BJ (cell line): ENCODE data around the gene CDIPT. TPM values are rescaled to one million over a fixed set of nuclear protein-coding genes. Genes with fewer than 3 reads are reported as not detected.
"Not testable (repeated sequence)": the region's sequence is repeated elsewhere in the genome, so short reads cannot be mapped to it uniquely, and the experiment has no call there.

Experiments
- CTCF ChIA-PET: fragments of 350-600 bp; formaldehyde crosslinking; extraction: SDS; loops from one replicate; lab custom pipeline; 2021; ENCODE audit warnings: antibody characterized with exemption, inconsistent platforms; lab: Yijun Ruan, JAX
- POLR2A ChIA-PET: fragments of 300-600 bp; sonication (Branson Sonifier 250); formaldehyde crosslinking; extraction: SDS; loops from one replicate; lab custom pipeline; 2021; ENCODE audit warnings: antibody characterized with exemption; lab: Charles Lee
- DNase-seq: peaks from one replicate; pipeline ENCODE4 v3.0.0-alpha.2; 2011; ENCODE audit warnings: low read depth
- H3K27me3 ChIP-seq: 2 replicates; pipeline ENCODE4 v1.6.0; 2011; ENCODE audit warnings: low read length; ENCODE audit not compliant: control insufficient read depth, insufficient read depth
- H3K36me3 ChIP-seq: 2 replicates; pipeline ENCODE4 v1.5.1; 2011; ENCODE audit warnings: low read length; ENCODE audit not compliant: control insufficient read depth, insufficient read depth
- H3K4me3 ChIP-seq: 2 replicates; pipeline ENCODE4 v1.5.1; 2011; ENCODE audit warnings: low read depth, mild to moderate bottlenecking, control low read depth, low read length
- CTCF ChIP-seq: IDR thresholded peaks from 2 replicates; pipeline ENCODE4 v1.5.1; 2011; ENCODE audit warnings: low read depth, mild to moderate bottlenecking, control low read depth, inconsistent platforms, low read length, moderate library complexity; ENCODE audit not compliant: insufficient read depth
- polyA plus RNA-seq: library from polyadenylated mRNA; depleted of rRNA; stranded (reverse); fragments of >200 nt; gene quantifications from 2 replicates; pipeline ENCODE4 v1.2.3, GENCODE V29; 2011

The CDIPT gene
- polyA plus RNA-seq, 1 experiment: 225 TPM

DNA sequence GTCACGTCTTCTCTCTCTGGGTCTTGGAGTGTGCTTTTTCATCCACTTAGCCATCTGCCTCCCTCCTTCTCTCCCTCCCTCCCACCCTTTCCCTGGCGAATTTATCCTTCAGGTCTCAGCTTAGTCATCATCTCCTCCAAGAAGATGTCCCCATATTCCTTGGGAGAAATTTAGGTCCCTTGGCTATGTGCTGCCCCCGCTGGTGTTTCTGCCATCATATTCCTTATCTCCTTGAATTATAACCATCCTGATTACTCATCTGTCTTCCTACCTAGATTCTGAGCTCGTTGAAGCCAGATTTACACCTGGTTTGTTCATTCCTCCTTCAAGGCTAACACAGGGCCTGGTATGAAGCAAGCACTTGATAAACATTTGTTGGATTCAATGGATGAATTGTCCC is 31.3 kb upstream of the CDIPT start:
- Histone ChIP-seq H3K4me3 (no peak overlapping the region), H3K36me3 (no peaks in the 10 kb centered on the region), H3K27me3 (peaks cover 2% of the 10 kb centered on the region)
- no peak for DNase-seq
- ChIA-PET CTCF (interaction anchor here (0.6 kb wide), 1 partner anchor 921 kb away, joined by 3 read pairs; no protein-coding TSS in a partner anchor), POLR2A (no interaction called here)
- TF ChIP-seq CTCF: no peak

DNA sequence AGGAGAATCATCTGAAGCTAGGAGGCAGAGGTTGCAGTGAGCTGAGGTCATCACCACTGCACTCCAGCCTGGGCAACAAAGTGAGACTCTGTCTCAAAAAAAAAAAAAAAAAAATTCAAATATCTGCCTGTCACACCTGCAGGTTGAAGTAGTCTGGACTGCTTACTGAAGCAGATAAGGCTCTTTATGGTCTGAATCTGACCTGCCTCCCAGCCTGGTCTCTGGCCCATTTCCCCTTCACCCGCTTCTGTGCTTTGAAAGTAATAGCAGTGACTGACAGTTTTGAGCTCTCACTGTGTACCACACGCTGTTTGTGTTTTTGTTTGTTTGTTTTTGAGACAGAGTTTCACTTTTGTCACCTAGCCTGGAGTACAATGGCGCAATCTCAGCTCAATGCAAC is 30.5 kb upstream of the CDIPT start:
- Histone ChIP-seq H3K27me3 (peaks cover 2% of the 10 kb centered on the region), H3K36me3 (no peaks in the 10 kb centered on the region), H3K4me3 (no peak overlapping the region)
- ChIA-PET CTCF (no interaction called here), POLR2A (no interaction called here)
- no peak for TF ChIP-seq CTCF
- DNase-seq: no peak

DNA sequence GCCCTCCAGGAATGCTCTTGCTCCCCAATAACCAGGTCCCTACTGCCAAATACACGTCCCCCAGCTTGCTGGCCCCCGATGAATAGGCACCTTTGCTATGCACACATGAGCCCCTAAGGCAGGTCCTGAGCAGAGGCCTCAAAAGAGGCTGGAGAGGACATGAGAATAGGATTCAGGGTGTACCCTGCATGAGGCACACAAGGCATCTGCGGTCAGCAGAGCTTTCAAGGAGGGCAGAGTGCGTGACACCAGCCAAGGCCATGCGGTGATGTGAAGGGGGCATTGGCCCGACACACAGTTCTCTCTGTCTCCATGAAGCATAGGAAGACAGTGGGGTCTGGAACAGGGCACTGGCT is 29.4 kb upstream of the CDIPT start:
- Histone ChIP-seq H3K4me3 (no peak overlapping the region), H3K27me3 (no peaks in the 10 kb centered on the region; the same call in 1 of the 2 replicates), H3K36me3 (no peaks in the 10 kb centered on the region)
- TF ChIP-seq CTCF: no peak
- CTCF ChIA-PET: no interaction called here
- DNase-seq: no peak
- POLR2A ChIA-PET: no interaction called here

DNA sequence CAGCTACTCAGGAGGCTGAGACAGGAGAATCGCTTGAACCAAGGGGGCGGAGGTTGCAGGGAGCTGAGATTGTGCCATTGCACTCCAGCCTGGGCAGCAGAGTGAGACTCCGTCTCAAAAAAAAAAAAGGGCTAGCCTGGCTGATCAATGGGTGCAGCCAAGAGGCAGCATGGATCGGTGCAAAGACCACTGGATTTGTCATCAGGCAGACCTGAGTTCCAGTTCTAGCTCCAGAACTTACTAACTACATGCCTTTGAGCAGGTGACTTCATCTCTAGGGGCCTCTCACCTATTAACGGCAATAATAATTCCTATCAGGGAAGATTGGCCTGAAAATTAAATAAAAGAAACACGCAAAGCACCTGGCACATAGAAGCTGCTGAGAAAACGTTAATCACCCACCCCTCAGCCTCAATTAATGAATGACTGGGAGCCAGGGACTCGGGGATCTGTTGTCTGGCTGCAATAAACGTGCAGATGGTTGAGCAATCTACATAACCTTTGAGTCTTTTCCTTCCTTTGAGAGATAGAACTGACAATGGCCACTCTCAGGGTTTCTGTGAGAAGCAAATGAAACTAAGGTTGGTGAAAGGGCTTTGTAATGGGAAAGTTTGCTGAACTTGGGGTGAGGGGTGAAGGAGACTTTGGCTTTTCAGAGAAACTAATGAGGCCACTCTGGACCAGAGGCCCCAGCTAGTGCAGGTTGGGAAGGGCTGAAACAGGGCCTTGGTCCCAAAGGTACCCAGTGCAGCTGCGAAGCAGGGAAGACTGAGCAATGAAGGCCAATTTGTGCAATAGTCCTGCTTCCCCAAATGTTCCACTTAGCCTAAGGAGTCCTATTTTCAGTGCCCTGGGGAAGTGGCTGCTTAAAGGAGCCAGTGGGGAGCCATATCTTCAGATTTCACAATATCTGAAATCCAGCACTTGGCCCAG is 28.8 kb upstream of the CDIPT start:
- H3K36me3 ChIP-seq: no peaks in the 10 kb centered on the region
- DNase-seq: no peak
- TF ChIP-seq CTCF: no peak
- H3K27me3 ChIP-seq: no peaks in the 10 kb centered on the region
- no peak overlapping the region for H3K4me3 ChIP-seq
- POLR2A ChIA-PET: no interaction called here
- CTCF ChIA-PET: no interaction called here

DNA sequence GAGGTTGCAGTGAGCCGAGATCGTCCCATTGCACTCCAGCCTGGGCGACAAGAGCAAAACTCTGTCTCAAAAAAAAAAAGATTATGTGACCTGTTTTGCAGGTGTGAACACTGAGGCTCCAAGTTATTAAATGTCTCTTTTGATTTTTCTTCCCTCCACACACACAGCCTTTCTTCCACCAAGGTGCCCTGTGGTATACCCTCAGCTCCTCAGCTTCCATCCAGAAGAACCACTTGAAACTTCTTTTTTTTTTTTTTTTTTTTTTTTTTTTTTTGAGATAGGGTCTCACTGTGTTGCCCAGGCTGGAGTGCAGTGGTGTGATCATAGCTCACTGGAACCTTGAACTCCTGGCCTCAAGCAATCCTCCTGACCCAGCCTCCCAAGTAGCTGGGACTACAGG is 26.3 kb upstream of the CDIPT start:
- H3K4me3 ChIP-seq, H3K36me3 ChIP-seq, CTCF ChIA-PET, DNase-seq, H3K27me3 ChIP-seq: not testable (repeated sequence)
- POLR2A ChIA-PET: interaction anchor here (0.6 kb wide), 1 partner anchor 21 kb away, joined by 6 read pairs; no protein-coding TSS in a partner anchor

GRCh38 chr16:29883987-29884386 is 21.0 kb upstream of the CDIPT start:
- Histone ChIP-seq H3K36me3 (no peaks in the 10 kb centered on the region), H3K4me3 (no peak overlapping the region), H3K27me3 (no peaks in the 10 kb centered on the region)
- ChIA-PET POLR2A (no interaction called here), CTCF (interaction anchor here (1.4 kb wide), 1 partner anchor 35 kb away, joined by 5 read pairs; no protein-coding TSS in a partner anchor)
- TF ChIP-seq CTCF: no peak
- no peak for DNase-seq
